Measurements from ENCODE around the gene B3GALT6. TPM values are rescaled to one million over a fixed set of nuclear protein-coding genes. Genes with fewer than 3 reads are reported as not detected.

The B3GALT6 gene
- total RNA-seq, 1 donor from 2014 or later = 31.9 TPM

GRCh38 chr1:1260843-1261560 lies 29.0 kb downstream of the B3GALT6 start:
- H3K27ac Mint-ChIP-seq = no peak overlapping the region
- no peaks in the 10 kb centered on the region for H3K27me3 Mint-ChIP-seq
- DNase-seq (ENCODE audit: low spot score, unreplicated experiment) = no peak
- peaks cover 23% of the 10 kb centered on the region for H3K36me3 Mint-ChIP-seq (ENCODE audit: insufficient read depth)
- H3K9me3 Mint-ChIP-seq (ENCODE audit: low read depth) = no peaks in the 10 kb centered on the region
- H3K4me1 Mint-ChIP-seq (ENCODE audit: low read depth) = no peaks in the 10 kb centered on the region
- H3K4me3 Mint-ChIP-seq (ENCODE audit: low read depth) = no peak overlapping the region
- no peak for TF ChIP-seq CTCF (IDR thresholded peaks at IDR 0.05; ENCODE audit: unreplicated experiment)

GRCh38 chr1:1262071-1262470 lies 30.0 kb downstream of the B3GALT6 start:
- Mint-ChIP-seq H3K36me3 (ENCODE audit: insufficient read depth) (peaks cover 20% of the 10 kb centered on the region), H3K27me3 (no peaks in the 10 kb centered on the region), H3K27ac (no peak overlapping the region), H3K4me3 (ENCODE audit: low read depth) (no peak overlapping the region), H3K4me1 (ENCODE audit: low read depth) (no peaks in the 10 kb centered on the region), H3K9me3 (ENCODE audit: low read depth) (no peaks in the 10 kb centered on the region)
- no peak for TF ChIP-seq CTCF (IDR thresholded peaks at IDR 0.05; ENCODE audit: unreplicated experiment)
- no peak for DNase-seq (ENCODE audit: low spot score, unreplicated experiment)

GRCh38 chr1:1262758-1263157 lies 30.7 kb downstream of the B3GALT6 start:
- no peak overlapping the region for H3K27ac Mint-ChIP-seq
- peaks cover 21% of the 10 kb centered on the region for H3K36me3 Mint-ChIP-seq (ENCODE audit: insufficient read depth)
- H3K9me3 Mint-ChIP-seq (ENCODE audit: low read depth) = no peaks in the 10 kb centered on the region
- no peak for TF ChIP-seq CTCF (IDR thresholded peaks at IDR 0.05; ENCODE audit: unreplicated experiment)
- H3K4me1 Mint-ChIP-seq (ENCODE audit: low read depth) = no peaks in the 10 kb centered on the region
- no peak for DNase-seq (ENCODE audit: low spot score, unreplicated experiment)
- H3K4me3 Mint-ChIP-seq (ENCODE audit: low read depth) = no peak overlapping the region
- no peaks in the 10 kb centered on the region for H3K27me3 Mint-ChIP-seq

GRCh38 chr1:1264026-1264425 lies 32.0 kb downstream of the B3GALT6 start:
- TF ChIP-seq CTCF (IDR thresholded peaks at IDR 0.05; ENCODE audit: unreplicated experiment) = no peak
- H3K27me3 Mint-ChIP-seq = no peaks in the 10 kb centered on the region
- no peaks in the 10 kb centered on the region for H3K9me3 Mint-ChIP-seq (ENCODE audit: low read depth)
- no peak overlapping the region for H3K4me3 Mint-ChIP-seq (ENCODE audit: low read depth)
- H3K4me1 Mint-ChIP-seq (ENCODE audit: low read depth) = no peaks in the 10 kb centered on the region
- H3K36me3 Mint-ChIP-seq (ENCODE audit: insufficient read depth) = peaks cover 20% of the 10 kb centered on the region
- no peak overlapping the region for H3K27ac Mint-ChIP-seq
- no peak for DNase-seq (ENCODE audit: low spot score, unreplicated experiment)

- peak; percentile 13 for TF ChIP-seq CTCF (IDR thresholded peaks at IDR 0.05; ENCODE audit: unreplicated experiment)
- Mint-ChIP-seq H3K27ac (no peak overlapping the region), H3K4me3 (ENCODE audit: low read depth) (no peak overlapping the region), H3K9me3 (ENCODE audit: low read depth) (no peaks in the 10 kb centered on the region), H3K36me3 (ENCODE audit: insufficient read depth) (peaks cover 17% of the 10 kb centered on the region), H3K4me1 (ENCODE audit: low read depth) (no peaks in the 10 kb centered on the region), H3K27me3 (no peaks in the 10 kb centered on the region)
- DNase-seq (ENCODE audit: low spot score, unreplicated experiment) = no peak
These were observed 32.8 kb downstream of the B3GALT6 start for GRCh38 chr1:1264868-1265272.
